Kidney glomerular epithelial cell (primary cell): ENCODE measurements around the gene SLC25A26.
A peak's percentile ranks its signal among the peaks of the same experiment; 100 is the strongest.

Source experiments
- DNase-seq: peaks from one replicate; lab custom pipeline; 2025; lab: John Stamatoyannopoulos, UW

SLC25A26 gene

GRCh38 chr3:66326340-66326739 is 105.5 kb downstream of the SLC25A26 start:
- no peak for DNase-seq

DNA sequence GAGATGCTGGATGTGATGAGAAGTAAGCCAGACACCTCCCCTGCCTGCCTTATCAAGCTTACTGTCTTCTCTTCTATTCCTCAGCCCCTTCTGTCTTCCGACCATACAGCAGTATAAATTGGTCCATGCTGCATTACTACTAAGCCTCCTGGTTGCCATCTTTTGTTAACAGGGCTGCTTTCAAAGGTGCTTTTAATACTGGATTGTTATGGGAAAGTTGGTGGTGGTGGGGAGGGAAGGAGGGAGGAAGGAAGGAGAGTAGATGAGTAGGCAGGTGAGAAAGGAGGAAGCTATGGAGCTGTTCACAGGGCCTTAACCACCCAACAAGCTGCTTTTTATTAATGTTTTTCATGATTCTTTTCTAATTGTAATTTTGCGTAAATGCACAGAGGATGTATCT is 114.9 kb downstream of the SLC25A26 start:
- no peak for DNase-seq

DNA sequence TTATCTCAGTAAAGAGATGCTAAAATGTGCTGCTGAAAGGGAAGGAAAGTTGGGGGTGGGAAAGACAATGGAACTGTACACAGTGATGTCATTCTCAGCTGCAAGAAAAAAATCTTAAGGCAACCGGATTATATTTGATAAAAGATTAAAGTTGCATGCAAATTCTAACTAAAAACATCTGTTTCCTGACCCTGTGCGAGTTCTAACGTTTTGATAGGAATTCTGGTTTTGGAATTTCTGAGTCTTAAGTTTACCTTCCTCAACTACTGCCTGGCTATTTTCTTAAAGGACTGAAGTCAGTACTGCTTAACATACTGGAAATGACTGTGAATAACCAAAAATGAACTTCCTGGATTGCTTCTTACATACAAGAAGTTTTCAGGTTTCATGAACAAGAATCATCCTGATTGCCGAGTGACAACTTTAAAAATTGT is 115.5 kb downstream of the SLC25A26 start:
- no peak for DNase-seq

DNA sequence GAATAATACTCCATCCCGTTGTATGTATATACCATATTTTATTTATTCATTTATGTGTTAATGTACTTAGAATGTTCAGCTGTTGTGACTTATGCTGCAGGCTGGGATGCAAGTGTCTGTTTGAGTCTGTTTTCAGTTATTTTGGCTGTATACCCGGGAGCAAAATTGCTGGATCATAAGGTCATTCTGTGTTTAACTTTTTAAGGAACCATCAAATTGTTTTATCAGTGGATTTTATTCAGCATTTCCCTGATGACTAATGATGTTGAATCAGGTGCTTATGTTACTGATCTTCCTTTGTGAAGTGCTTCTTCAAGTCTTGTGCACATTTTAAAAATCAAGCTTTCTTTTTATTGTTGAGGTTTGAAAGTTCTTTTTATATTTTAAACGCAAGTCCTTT is 118.1 kb downstream of the SLC25A26 start:
- no peak for DNase-seq

DNA sequence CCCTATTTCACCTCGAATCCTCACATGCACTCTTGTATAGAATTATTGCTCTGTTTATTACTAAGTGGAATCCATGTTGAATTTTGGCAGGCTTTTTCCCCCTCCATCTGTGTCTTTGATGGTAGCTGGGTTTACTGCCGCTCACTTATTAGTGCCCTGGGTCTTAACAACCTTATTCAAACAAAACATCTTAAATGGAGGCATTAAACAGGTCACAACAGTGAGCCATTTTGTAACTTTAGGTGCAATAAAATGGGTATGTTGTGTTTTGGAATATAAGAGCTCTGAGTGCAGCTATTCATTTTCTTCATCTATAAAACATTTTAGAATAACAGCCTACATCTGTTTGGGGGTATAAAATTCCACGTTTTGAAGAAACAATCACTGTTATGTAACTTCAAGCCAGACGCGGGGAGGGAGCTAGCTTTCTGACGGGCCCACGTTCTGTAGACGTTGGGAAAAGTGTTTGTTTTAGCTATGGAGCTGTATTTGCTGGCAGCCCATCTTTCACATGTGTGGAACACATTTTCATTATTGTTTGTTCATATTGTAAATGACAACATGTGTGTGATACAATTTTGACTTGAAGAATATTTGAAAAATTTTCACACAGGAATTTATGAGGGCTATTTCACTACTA is 122.0 kb downstream of the SLC25A26 start:
- no peak for DNase-seq

- no peak for DNase-seq
These were observed 123.6 kb downstream of the SLC25A26 start for GRCh38 chr3:66344391-66344811.

DNA sequence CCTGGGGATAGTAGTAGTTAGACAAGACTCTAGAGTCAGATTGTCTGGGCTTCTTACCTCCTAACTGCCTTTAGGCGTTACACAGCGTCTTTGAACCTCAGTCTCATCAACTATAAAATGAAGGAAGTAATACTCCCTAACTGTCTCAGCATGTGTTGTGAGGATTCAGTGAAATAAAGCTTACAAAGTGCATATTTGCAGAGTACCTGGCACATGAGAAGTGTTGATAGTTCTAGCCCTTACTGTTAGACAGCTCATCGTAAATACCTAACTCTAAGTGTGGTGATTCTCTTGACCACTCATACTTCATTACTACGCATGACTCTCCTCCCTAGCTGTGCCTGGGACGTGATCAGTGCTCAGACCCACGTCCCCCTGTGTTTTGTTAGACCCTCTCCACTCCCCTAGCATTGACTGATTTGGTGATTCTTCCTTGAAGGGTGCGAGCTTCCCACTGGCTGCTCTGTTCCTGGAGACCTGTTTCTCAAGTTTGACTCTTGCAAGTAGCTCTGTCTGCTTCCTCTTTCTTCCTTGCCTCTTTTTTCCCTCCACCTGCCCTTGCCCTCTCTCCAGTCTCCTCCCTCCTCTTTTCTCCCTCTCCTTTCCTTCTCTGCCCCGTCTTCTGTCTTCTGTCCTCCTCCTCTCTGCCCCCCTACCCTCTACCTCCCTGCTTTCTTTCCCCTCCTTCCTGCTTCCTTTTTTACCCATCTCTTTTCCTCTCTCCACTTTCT is 124.2 kb downstream of the SLC25A26 start:
- DNase-seq, result no peak

- no peak for DNase-seq
These were observed 127.9 kb downstream of the SLC25A26 start for GRCh38 chr3:66348704-66349103.

DNA sequence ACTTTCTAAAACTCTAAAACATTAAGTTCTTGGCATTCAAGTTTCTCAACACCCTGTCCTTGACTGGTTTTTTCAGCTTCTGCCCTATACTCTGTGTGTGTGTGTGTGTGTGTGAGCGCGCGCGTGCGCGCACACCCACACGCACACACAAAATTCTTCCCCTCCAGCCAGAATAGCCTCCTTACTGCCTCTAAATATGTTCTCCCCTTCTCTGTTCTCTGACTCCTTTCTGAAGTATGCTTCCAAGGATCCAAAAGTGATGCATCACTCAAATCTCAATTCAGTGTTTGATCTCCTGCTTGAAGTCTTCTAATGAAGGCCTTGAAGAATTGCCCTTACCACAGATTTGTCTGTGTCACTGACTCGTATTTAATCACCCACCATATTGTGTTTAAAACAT is 129.8 kb downstream of the SLC25A26 start:
- no peak for DNase-seq

GRCh38 chr3:66353039-66353438 is 132.2 kb downstream of the SLC25A26 start:
- no peak for DNase-seq

GRCh38 chr3:66353530-66353929 is 132.7 kb downstream of the SLC25A26 start:
- peak; percentile 14 for DNase-seq

DNA sequence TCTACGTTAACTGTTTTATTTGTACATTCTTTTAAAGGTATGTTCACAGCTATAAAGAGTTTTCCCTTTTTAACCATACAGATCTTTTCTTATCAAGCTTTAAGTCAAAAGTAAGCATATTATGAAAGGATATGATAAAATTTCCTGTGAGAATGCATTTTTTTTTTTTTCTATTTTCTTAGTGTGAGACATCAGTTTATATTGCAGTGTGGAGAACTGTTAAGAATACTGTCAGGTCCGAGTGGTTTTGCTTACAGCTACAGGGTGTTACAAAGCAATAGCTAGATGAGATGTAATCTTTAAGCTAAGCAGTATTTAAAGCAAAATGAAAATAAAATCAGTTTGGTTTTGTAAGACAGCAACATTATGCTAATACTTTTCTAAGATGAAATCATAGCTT is 133.2 kb downstream of the SLC25A26 start:
- DNase-seq, result no peak

- no peak for DNase-seq
These were observed 134.6 kb downstream of the SLC25A26 start for GRCh38 chr3:66355394-66355793.

- no peak for DNase-seq
These were observed 135.2 kb downstream of the SLC25A26 start for GRCh38 chr3:66355997-66356396.

- DNase-seq, result no peak
These were observed 140.6 kb downstream of the SLC25A26 start for GRCh38 chr3:66361356-66361755.

DNA sequence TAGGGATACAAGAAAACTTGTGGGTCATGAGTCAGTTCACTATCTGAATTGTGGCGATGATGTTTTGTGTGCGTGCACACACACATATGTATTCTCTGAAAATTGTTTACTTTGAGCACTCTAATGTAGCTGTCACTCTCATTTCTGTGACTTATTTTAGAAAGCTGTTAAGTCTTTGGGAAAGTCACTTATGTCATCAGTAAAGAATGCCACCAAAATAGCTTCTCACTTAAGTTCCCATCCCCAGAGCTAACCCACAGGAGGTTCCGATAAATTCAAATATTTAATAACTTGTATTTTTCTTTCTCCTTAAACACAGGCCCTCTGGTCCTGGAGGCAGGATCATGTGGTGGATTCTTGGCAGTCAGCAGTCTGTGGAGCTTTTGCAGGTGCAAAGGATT is 141.7 kb downstream of the SLC25A26 start:
- DNase-seq, result no peak

GRCh38 chr3:66363148-66363547 is 142.3 kb downstream of the SLC25A26 start:
- no peak for DNase-seq

GRCh38 chr3:66365080-66365479 is 144.3 kb downstream of the SLC25A26 start:
- no peak for DNase-seq

- no peak for DNase-seq
These were observed 145.9 kb downstream of the SLC25A26 start for GRCh38 chr3:66366747-66367146.

DNA sequence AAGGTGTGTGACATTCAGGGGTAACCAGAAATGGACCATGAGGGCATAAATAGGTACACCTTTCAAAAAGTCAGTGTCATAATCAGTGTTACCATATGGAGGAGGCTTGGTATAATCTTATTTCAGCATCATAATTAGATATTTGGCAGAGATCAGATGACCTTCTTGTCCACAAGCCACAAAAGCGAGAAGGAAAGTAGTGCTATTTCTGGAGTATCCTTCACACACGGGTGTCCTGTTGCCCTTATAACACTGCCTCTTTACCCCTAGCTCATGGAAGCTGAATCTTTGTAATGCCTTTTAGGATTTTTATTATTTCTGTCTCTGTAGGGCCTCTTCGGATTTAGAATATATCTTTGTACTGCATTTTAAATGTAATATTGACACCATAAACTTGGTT is 147.2 kb downstream of the SLC25A26 start:
- DNase-seq, result no peak

- DNase-seq, result no peak
These were observed 149.4 kb downstream of the SLC25A26 start for GRCh38 chr3:66370179-66370578.

DNA sequence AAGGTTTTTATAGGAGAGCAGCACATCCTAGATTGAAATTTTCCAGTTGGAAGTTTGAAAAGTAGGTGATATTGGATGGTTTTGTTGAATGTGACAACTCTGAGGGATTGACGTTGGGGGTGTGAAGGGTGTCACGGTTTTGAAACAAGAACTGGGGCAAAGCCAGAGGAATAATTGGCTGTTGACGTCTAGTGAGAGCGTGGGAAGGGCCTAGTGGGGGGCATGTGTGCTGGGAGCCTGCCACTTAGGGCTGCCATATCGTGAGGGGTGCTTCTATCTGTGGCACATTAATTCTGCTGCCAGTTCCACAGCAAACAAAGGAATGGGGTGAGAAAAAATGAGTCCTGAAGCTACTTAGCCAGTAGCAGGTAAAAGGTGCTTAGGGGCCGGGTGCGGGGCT is 150.6 kb downstream of the SLC25A26 start:
- no peak for DNase-seq

DNA sequence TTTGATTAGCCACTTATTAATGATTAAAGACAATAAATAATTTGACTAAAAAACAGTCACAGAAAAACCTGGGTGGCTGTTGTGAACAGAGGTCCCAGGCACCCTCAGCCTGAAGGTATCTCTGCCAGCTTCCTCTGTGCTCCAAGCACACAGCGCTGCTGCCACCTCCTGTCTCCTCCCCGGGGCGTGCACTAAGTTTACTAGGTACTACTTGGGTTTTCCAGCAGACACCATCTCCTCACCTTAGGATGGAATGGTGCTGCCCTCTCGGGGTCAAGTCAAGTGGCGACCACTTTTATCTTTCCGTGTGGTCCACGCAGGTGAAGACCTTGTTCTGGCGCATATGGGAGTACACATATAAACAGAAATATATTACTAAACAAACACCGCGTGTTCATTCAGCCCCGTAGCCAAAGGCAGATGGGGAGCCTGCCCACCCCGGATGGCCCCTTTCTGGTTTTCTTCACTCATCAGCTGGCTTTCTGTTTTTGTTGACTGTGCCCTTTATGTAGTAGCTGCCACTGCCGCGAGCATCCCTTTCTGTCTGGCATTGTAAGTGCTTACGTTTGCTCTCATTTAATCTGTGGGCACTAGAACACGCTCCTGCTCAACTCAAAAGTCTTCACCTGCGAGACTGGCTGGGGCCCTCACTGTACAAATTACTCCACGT is 152.0 kb downstream of the SLC25A26 start:
- no peak for DNase-seq
